IPS-11a (cell line): ENCODE measurements around the gene CC2D2A.

ENCODE experiments used
- H3K4me3 ChIP-seq: one replicate; pipeline ENCODE4 v1.5.1; 2013; ENCODE audit warnings: low read depth, low read length, control low read depth

Gene CC2D2A

DNA sequence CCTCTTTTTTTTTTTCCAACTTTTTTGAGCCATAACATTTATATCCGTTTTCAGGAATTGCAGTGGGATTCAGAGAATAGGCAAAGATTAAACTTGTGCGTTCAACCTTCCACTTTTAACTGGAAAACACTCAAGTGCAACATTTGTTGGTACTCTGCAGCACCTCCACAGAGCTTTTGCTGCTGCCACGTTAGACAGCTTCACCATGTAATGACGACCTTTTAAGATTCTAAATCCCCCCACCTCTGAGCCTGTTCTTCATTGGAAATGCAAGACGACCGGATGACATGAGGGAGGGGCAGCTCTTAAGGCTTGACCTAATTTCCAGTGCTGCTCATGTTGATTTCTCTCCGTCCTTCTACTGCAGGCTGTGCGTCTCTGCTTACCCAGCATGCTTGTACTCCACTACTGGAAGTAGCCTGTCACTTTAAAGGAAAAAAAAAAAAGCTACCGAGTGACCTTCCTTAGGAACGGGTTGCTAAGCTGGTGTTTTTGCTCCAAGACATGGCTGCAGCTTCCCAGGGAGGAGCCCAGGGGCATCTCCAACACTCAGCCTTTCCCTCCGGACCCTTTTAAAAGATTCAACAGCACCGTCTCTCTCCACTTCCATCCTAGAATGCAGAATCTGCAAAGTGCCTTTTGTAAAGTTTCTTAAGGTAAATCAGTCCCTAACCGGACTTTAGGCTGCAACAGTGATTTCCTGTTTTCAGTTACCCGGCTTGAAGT, at the start of gene CC2D2A:
Gene CC2D2A (plus strand): TSS at position 481 of the 726 bp plus-strand sequence. CDS start 6,051 bp downstream, outside the sequence.
- H3K4me3 ChIP-seq = peak within 1 kb of the TSS; percentile 28

DNA sequence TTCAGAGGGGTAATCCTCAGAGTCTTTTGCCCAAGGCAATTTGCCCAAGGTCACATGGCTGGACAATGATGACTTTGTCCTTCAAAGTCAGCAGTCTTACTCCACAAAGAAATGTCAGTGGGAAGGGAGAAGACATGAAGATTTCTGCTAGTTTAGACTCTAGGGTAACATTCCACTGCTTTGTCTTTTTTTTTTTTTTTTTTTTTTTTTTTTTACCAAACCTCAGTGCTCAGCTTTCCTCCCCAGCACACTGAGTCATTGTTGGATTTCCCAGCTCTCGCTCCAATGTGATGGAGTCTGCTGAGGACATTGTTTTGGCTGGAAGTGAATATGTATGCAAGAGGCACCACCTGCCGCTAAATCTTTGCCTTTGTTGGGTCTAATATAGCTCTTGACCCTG, 49.0 kb upstream of the CC2D2A start:
- no peak overlapping the region for H3K4me3 ChIP-seq

DNA sequence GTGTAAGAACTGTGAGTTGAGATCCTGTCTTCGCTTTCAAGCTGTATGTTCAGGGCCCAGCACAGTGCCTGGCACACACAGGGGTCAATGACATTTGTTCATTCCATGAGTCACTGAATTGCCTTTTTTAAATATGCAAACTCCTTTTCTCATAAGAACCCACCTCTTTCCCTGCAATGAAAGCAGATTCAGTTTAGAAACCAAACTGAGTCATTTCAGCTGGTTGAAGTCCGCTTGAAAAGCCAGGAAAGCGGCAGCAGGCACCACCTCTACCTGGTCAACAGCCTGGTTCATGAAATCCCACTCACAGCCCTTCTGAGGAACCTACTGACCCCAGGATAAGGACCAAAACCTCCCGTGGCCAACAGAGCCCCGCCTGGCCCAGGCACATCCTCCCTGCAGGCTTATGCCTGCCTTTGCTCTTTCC, 46.4 kb upstream of the CC2D2A start:
- H3K4me3 ChIP-seq = no peak overlapping the region

DNA sequence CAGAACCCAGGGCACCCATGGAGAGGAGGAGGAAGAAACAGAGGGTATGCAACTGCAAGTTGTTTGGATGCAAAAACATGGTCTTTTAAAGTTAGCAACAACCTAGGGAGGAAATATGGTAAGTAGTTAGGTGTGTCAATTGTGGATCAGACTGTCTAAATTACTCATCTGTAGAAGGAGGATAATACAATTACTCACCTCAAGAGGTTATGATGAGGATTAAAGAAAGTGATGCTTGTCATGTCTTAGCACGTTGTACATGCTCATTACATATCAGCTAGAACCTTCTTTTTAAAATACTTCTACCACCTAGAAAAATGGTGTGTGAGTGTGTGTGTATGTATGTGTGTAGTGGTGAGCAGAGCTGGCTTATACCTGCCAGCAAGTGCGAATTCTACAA, 44.2 kb upstream of the CC2D2A start:
- no peak overlapping the region for H3K4me3 ChIP-seq

DNA sequence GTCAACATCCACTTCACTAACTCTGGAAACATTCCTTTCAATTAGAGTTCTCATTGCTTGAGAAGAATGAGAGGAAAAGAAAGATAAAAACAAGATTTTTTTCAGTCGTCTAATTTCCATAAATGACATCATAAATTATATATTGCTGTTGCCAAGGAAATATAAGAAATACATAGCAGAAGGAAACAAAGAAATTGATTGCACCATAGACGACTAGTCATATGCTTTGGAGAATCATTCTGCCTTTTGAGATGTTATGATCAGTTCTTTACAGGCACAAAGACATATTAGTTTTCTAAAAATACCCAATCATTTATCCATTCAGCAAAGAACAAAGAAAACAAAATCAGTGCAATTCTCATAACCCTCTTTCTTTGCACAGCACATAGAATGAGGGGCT, 42.5 kb upstream of the CC2D2A start:
- H3K4me3 ChIP-seq = no peak overlapping the region

GRCh38 chr4:15427701-15428100, 42.0 kb upstream of the CC2D2A start, which contains the start of gene C1QTNF7:
Gene C1QTNF7 (plus strand): TSS chr4:15428033. CDS start chr4:15435744, 7,711 bp downstream.
- no peak within 1 kb of the TSS for H3K4me3 ChIP-seq

GRCh38 chr4:15428611-15429010, 41.1 kb upstream of the CC2D2A start:
- H3K4me3 ChIP-seq = no peak overlapping the region

GRCh38 chr4:15434091-15434490, 35.6 kb upstream of the CC2D2A start:
- no peak overlapping the region for H3K4me3 ChIP-seq

GRCh38 chr4:15434676-15435075, 35.0 kb upstream of the CC2D2A start:
- no peak overlapping the region for H3K4me3 ChIP-seq

DNA sequence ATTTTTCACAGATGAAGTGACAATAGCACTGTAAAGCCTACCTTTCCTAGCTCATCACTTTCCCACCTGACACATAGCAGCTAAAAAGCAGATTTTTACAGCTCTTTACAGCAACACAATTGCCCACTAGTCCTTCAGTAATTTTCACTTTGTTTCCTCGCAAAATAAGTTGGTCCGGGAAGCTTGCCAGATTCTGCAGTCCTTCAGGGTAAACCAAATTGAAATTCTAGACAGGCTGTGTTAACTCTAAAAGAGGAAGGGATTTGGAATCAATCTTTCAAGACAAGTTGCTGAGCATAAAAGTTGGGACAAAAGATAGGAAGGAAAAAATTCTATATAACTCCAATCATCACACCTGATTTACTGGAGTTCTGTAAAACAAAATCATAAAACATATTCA, 33.2 kb upstream of the CC2D2A start:
- no peak overlapping the region for H3K4me3 ChIP-seq

GRCh38 chr4:15438939-15439524, 30.6 kb upstream of the CC2D2A start:
- H3K4me3 ChIP-seq = no peak overlapping the region

DNA sequence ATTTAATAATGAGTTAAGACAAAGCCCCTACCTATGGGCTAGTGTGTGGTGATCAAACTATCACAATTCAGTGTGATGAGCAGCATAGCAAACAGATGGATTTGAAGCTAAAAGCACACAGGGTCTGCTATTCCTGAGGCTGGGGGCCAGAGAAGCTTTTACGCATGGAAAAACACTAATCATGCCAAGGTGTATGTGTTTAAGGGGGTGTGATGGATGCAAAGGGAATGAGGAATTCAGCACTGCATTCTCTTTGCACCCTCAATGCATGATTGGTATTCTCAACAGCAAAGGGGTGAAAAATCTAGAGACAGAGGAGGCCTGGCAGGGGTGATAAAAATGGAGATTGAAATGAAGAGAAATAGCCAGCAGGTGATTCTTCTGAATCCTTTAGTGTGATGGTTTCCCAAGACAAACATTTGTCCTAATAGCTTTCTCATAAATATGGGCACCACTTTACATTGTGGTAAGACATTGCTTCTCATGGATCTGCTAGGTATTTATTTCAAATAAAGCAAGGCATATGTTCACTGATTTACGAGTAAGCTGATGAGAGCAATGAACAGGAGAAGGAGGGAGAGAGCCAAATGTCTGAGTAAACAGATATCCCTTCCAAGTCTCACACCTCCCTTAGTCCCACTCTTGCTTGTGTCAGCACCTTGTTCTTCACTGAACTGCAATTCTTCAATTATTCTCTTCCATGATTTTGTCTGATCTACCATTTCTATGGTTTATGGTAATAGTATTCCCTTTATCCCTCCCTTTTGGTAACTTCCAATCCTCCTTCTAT, 26.1 kb upstream of the CC2D2A start:
- H3K4me3 ChIP-seq = no peak overlapping the region

- no peak overlapping the region for H3K4me3 ChIP-seq
Observed at GRCh38 chr4:15444276-15444675, 25.4 kb upstream of the CC2D2A start.

DNA sequence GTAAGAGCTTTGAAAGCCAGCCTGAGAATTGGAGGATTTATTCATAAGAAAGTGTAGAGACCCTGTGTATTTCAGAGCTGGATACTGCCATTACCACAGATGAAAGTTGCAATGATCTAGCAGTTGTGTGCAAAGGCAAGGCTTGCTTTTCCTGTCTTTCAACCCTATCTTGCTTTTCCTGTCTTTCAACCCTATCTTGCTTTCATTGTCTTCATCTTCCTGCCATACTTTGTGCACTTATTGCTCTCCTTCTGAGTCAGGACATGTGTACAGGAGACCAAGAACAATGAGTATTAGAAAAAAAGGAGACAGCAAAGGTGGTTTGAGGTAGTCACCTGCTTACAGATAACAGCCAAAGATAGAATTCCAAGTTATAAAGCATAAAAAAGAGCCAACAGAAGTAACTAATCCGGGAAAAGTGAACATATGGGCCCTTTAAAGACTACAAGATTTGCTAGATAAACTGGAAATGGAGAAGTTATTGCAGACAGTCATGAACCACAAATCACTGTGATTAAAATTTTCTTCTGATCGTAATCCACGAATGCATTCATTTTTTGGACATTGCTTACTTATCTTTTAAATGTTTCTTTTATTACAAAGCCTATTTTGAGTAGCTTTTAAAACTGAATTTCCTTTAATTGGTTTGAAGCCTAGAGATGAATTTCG, 24.7 kb upstream of the CC2D2A start:
- no peak overlapping the region for H3K4me3 ChIP-seq

GRCh38 chr4:15451181-15451865, 18.4 kb upstream of the CC2D2A start:
- no peak overlapping the region for H3K4me3 ChIP-seq

GRCh38 chr4:15451866-15452765, 17.6 kb upstream of the CC2D2A start:
- H3K4me3 ChIP-seq = no peak overlapping the region

- H3K4me3 ChIP-seq = no peak overlapping the region
Observed at GRCh38 chr4:15455290-15455689, 14.4 kb upstream of the CC2D2A start.

- H3K4me3 ChIP-seq = no peak overlapping the region
Observed at GRCh38 chr4:15457406-15458201, 12.1 kb upstream of the CC2D2A start.

DNA sequence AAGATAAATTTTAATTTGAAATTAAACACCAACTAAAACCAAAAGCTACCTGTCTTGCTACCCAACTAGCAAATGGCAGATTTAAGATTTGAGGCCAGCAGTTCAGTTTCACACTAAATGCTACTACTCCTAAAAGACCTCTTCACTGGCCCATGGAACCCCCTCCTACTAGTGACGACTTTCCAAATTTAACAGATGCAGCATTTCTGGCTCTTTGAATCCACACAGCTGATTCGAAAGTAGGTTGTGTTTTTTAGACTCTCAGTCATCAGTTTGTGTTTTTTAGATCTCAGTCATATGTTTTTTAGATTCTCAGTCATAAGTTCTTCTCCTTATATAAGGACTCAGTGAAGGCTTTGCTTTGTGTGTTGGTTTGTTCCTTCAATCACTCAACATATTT, 11.1 kb upstream of the CC2D2A start:
- H3K4me3 ChIP-seq = no peak overlapping the region
